Measurements from ENCODE around the gene POU5F1.
"Not testable (repeated sequence)": the region's sequence is repeated elsewhere in the genome, so short reads cannot be mapped to it uniquely, and the experiment has no call there.

POU5F1 gene

GRCh38 chr6:31190488-31190887, 20.0 kb upstream of the POU5F1 start:
- DNase-seq: no peak

DNA sequence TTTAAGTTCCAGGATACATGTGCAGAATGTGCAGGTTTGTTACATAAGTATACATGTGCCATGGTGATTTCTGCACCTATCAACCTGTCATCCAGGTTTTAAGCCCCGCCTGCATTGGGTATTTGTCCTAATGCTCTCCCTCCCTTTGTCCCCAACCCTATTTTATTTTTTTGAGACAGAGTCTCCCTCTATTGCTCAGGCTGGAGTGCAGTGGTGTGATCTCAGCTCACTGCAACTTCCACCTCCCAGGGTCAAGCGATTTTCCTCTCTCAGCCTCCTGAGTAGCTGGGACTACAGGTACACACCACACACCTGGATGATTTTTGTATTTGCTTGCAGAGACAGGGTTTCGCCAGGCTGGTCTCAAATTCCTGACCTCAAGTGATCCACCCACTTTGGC, 18.7 kb upstream of the POU5F1 start:
- DNase-seq: not testable (repeated sequence)

GRCh38 chr6:31187780-31188194, 17.3 kb upstream of the POU5F1 start:
- DNase-seq: no peak

GRCh38 chr6:31186052-31186734, 15.7 kb upstream of the POU5F1 start:
- DNase-seq: no peak

DNA sequence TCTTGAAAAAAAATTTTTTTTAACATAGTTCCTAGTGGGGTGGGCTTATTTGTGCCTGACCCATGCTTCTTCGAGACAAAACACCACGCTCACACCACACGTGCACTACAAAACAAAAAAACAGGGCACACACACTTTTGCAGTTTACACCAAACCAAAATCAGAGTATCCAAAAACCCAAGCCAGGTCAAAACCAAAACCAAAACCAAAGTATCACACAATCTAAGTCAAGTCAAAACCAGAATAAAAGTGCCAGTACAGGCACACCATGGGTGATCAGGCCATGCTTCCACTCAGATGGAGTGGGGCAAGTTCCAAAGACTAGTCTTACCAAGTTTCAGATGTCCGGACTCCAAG, 15.2 kb upstream of the POU5F1 start:
- not testable (repeated sequence) for DNase-seq

DNA sequence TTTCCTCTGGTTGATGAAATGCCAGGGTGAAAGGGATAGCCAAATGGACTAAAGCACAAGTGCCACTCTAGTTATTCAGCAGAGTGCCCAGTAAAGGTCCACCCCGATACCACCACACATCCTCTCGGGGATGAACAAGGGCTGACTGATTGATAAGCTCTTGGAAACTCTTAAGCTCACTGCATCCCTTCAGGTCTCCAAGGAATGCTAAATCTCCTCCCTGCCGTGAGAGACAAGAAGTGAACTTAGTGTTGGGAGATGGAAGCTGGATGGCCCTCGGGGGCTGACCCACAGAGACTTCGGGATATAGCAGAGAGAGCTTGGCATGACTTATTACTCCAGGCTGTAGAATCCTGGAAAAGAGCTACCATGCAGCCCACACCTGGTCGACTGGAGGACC, 13.4 kb upstream of the POU5F1 start:
- DNase-seq: not testable (repeated sequence)

DNA sequence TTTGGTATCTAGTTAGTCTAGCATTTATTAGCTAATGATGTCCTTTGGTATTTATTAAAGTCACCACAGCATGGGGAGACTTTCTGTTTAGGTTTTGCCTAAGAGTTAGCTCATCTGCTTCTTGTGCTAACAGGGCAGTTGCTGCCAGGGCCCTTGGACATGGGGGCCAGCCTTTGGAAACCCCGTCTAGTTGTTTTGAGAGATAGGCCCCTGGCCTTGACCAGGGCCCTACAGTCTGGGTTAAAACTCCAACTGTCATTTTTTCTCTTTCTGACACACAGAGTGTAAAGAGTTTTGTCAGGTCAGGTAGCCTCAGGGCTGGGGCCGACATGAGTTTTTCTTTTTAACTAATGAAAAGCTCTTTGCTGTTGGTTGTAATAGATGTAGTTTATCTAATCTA, 12.8 kb upstream of the POU5F1 start:
- not testable (repeated sequence) for DNase-seq

GRCh38 chr6:31180500-31180899, 10.0 kb upstream of the POU5F1 start:
- DNase-seq: no peak

DNA sequence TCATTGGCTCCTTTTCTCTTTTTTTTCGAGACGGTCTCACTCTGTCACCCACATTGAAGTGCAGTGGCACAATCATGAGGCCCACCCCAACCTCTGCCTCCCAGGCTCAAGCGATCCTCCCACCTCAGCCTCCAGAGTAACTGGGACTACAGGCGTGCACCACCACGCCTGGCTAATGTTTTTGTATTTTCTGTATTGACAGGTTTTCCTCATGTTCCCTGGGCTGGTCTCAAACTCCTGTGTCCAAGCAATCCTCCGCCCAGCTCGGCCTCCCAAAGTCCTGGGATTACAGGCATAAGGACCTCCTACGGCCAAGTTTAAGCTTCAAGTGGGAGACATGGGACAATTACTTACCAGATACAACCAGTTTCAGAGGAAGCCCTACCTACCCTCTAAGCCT, 9.4 kb upstream of the POU5F1 start:
- DNase-seq: no peak

DNA sequence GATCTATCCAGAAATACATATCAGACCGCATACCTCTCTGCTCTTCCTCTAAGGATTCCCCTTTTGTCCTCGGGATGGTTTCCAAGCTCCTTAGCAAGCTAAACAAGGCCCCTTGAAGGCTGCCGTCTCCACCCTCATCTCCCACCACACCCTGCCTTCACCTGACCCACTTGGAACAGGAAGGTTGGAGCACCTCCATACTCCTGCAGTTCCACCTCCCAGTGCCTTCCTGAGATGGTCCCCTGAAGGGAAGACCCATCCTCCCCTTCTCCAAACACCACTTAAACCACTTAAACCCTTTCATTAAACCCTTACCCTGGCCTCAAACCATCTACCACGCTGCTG, 8.5 kb upstream of the POU5F1 start:
- no peak for DNase-seq

DNA sequence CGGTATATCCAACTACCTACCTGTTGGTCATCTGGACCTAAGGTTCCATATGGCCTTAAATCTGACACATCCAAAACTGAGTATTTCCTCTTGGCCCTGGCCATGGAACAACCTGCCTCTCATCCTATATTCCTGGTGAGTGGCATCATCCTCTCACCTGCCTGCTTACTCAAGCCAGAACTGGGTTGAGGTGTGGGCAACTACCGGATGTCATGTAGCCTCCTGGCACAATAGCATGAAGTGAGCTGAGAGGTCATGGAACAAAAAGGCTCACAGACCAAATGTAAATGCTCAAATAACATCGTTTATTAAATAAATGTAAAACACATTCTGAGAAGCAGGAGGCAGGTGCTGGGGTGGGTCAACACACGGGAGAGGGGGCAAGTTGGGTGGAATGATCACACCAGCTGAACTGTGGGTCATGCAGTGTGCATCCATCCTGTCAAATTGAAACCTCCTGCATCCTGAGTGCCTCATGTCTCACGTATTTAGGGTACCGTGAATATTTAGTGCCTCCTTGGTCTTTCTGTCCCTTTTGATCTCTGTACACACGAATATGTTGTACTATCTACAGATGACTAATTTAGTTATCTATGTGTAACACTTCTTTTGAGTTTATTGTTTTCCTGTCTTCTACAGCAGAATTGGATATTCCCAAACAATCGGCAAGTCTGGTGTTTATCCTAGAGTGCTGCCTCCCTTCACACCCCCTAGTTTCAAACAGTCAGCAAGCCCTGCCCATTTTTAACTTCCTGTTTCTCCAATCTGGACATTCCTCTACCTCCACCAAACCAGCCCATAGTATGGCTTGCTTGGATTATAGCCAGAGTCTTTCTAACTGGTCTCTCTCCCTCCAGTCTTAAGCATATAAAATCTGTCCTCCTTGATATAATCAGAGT, 7.9 kb upstream of the POU5F1 start:
- DNase-seq: peak; percentile 65

- no peak for DNase-seq
These were observed 5.5 kb upstream of the POU5F1 start for GRCh38 chr6:31175971-31176370.

DNA sequence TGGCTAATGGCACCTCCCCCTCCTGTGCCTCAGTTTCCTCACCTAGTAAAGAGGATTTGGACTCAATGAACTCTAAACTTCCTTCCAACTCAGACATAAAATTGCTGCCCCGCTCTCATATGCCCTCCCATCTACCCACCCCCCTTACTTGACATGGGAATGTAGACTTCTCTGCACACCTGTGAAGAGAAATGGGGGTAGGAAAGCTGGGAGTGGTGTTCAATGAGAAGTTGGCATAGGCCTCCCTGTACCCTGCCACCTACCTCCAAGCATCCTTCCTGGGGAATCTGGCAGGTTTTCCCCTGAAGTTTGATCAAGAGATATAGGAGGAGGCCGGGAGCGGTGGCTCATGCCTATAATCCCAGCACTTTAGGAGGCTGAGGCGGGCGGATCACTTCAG, 3.9 kb upstream of the POU5F1 start:
- DNase-seq: no peak

GRCh38 chr6:31173406-31173805, 2.9 kb upstream of the POU5F1 start:
- DNase-seq: no peak

DNA sequence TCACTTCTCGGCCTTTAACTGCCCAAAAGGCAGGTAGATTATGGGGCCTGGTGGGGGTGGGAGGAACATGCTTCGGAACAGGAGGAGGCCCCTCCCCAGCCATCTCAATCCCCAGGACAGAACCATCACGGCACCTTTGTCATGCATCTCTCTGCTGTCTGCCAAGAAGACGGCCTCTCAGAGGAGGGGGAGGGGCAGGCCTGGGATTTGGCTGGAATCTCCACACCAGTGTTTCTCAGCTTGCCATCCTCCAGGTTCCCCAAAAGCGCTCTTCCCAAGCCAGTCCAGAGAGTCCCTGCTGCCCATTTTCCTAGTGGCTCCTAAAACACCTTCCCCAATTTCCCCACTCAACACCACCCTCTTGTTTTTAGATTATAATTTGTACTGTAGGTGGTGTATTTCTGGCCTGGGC, 2.5 kb upstream of the POU5F1 start:
- DNase-seq: no peak

- no peak for DNase-seq
These were observed 1.7 kb upstream of the POU5F1 start for GRCh38 chr6:31171931-31172905.

GRCh38 chr6:31170987-31171671, 647 bp upstream of the POU5F1 start:
- DNase-seq: no peak

DNA sequence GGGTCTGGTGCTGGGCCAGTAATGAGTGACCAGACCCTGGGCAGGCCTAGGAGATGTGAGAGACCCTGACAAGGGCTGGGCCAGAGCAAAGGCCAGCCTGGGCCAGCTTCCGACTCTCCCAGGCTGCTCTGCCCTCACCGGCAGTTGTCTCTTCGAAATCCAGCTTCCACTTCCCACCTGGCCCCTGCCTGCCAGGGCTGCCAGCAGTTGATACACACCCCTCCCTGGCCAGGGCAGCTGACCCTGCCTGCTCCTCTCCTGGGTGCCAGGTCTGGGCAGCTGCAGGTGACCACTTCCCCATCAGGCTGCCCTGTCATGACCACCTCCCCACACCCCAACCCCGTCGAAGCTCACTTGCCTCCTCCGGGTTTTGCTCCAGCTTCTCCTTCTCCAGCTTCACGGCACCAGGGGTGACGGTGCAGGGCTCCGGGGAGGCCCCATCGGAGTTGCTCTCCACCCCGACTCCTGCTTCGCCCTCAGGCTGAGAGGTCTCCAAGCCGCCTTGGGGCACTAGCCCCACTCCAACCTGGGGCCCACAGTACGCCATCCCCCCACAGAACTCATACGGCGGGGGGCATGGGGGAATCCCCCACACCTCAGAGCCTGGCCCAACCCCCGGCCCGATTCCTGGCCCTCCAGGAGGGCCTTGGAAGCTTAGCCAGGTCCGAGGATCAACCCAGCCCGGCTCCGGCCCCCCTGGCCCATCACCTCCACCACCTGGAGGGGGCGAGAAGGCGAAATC, 453 bp downstream of the POU5F1 start:
- not testable (repeated sequence) for DNase-seq

GRCh38 chr6:31169123-31169857, 1.2 kb downstream of the POU5F1 start:
- no peak for DNase-seq

DNA sequence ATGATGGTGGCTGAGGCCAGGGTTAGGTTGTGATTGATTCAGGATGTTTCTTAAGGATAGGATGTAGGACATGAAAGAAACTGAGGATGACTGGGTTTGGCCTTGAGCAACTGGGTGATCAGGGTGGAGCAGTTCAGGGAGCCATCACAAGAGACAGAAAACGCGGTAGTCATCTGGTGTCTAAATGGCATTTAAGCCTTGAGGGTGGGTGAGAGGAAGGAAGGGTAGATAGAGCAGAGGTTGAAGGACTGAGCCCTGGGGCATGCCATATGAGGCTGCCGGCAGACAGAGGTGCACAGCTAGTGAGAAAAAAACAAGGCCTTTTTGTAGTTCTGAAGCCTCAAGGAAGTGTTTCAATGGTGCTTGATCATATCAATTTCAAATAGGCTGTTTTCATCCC, 1.9 kb downstream of the POU5F1 start:
- DNase-seq: no peak

GRCh38 chr6:31165986-31166385, 4.5 kb downstream of the POU5F1 start:
- DNase-seq: no peak

Measured in NCI-H2029 (cell line).